Activated naive CD4-positive, alpha-beta T cell treated with anti-CD3 and anti-CD28 coated beads, Interleukin-2, amount 50 U/mL, for 24 hours (primary cell): Measurements from ENCODE around the gene LAMA5.

Source experiments
- H3K27ac Mint-ChIP-seq: one replicate; pipeline ENCODE4 v1.8.0; 2021; ENCODE audit warnings: mild to moderate bottlenecking, mixed read lengths
- H3K27me3 Mint-ChIP-seq: one replicate; pipeline ENCODE4 v1.8.0; 2021; ENCODE audit warnings: mixed read lengths
- H3K36me3 Mint-ChIP-seq: one replicate; pipeline ENCODE4 v1.8.0; 2021; ENCODE audit warnings: mixed read lengths
- H3K4me1 Mint-ChIP-seq: one replicate; pipeline ENCODE4 v1.8.0; 2021; ENCODE audit warnings: mixed read lengths
- H3K4me3 Mint-ChIP-seq: one replicate; pipeline ENCODE4 v1.8.0; 2021; ENCODE audit warnings: mild to moderate bottlenecking, mixed read lengths
- H3K9me3 Mint-ChIP-seq: one replicate; pipeline ENCODE4 v1.8.0; 2021; ENCODE audit warnings: mixed read lengths

The LAMA5 gene

DNA sequence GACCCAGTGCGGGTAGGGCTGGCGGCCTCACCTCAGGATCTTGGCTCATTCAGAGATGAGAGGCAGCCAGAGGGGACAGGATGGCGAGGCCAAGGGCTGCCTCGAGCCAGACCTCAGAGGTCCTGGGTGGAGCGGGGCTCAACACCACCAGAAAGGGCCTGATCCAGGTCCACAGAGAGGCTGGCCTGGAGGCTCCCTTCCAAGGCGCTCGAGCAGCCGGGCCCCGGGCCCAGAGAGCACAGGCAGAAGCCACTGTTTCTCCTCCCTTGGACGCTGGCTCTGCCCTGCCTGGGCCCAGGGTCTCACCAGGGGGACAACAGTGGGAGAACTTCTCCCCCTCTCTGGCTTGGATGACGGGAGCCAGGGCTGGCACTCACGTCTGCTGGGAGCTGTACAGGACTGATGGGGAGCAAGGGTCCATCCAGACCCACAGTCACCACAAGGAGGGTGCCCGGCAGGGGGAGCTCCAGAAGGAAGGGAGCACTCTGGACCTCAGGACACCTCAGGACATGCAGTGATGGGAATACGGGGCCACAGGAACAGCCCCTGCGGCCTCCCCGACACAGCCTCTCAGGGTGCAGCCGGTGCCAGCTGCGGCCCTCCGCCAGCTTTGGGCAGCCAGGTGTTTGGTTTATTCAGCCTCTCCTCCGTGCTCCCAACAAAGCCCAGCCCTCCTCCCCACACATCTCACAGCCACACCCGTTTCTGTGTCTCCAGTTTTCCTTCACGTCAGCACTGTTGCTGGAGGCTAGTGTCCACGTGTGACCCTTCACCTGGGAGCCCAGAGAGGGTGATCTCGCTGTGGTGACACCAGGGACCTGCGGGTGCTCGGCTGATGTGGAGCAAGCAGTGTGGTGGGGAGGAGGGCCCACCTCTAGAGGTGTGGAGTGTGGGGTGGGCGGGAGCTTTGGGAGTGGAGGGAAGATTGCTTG lies 28.5 kb upstream of the LAMA5 start:
- Mint-ChIP-seq H3K4me3 (no peak overlapping the region), H3K27me3 (no peaks in the 10 kb centered on the region), H3K4me1 (no peaks in the 10 kb centered on the region), H3K36me3 (no peaks in the 10 kb centered on the region), H3K27ac (no peak overlapping the region), H3K9me3 (no peaks in the 10 kb centered on the region)

GRCh38 chr20:62394248-62395245 lies 27.4 kb upstream of the LAMA5 start:
- no peaks in the 10 kb centered on the region for H3K27me3 Mint-ChIP-seq
- H3K27ac Mint-ChIP-seq, result no peak overlapping the region
- H3K9me3 Mint-ChIP-seq, result no peaks in the 10 kb centered on the region
- H3K4me3 Mint-ChIP-seq, result no peak overlapping the region
- H3K4me1 Mint-ChIP-seq, result peaks cover 5% of the 10 kb centered on the region
- H3K36me3 Mint-ChIP-seq, result peaks cover under 1% of the 10 kb centered on the region

- H3K36me3 Mint-ChIP-seq, result peaks cover 7% of the 10 kb centered on the region
- H3K4me1 Mint-ChIP-seq, result peaks cover 12% of the 10 kb centered on the region
- no peaks in the 10 kb centered on the region for H3K27me3 Mint-ChIP-seq
- no peak overlapping the region for H3K27ac Mint-ChIP-seq
- H3K9me3 Mint-ChIP-seq, result no peaks in the 10 kb centered on the region
- no peak overlapping the region for H3K4me3 Mint-ChIP-seq
Observed at GRCh38 chr20:62393830-62394229, 26.7 kb upstream of the LAMA5 start.

DNA sequence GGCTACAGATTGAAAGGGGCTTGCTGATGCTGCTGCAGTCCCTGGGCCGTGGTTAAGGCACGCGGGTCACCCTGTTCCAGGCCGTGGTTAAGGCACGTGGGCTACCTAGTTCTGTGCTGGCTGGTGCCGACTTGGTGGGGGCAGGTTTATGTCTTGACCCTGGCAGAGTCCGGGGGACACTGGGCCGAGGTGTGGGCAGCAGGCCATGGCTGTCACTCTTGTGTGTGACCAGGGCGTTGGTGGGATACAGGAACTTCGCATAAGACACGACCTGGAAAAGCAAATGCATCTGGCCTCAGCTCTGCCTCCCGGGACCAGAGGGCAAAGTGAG lies 26.2 kb upstream of the LAMA5 start:
- Mint-ChIP-seq H3K4me3 (no peak overlapping the region), H3K36me3 (peaks cover 10% of the 10 kb centered on the region), H3K27me3 (no peaks in the 10 kb centered on the region), H3K9me3 (no peaks in the 10 kb centered on the region), H3K4me1 (peaks cover 17% of the 10 kb centered on the region), H3K27ac (no peak overlapping the region)

DNA sequence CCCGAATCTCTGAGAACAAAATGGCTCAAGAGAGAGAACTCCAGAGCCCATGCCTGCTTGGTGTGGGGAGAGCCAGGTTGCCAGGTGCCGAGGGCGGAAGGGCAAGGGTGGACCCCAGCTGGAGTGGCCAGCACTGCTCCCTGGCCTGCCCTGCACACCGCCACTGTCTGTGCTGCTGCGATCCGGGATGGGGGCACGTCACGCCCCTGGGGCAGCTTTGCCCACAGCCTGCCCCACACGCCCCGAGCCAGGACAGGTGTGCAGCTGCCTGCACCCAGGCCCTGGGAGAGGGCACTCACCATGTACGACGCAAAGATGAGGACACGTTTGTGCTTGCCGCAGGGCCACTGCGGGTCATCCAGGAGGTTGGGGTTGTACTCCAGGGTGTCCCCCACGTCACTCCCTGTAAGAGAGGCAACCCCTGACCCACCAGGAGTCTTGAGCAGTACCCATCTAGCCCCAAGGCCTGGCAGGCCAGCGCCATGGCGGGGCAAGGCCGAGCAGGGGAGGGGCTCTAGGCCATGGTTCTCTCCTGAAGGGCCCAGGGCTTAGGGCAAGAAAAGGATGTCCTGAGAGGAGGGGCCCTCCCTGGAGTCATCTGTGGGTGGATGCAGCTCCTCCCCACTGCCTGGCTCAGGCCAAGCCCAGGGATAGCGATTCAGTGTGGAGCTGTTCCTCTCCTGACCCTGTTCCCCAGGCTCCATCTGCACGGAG lies 25.7 kb upstream of the LAMA5 start:
- no peak overlapping the region for H3K27ac Mint-ChIP-seq
- H3K27me3 Mint-ChIP-seq, result no peaks in the 10 kb centered on the region
- H3K9me3 Mint-ChIP-seq, result no peaks in the 10 kb centered on the region
- peaks cover 15% of the 10 kb centered on the region for H3K36me3 Mint-ChIP-seq
- H3K4me1 Mint-ChIP-seq, result peaks cover 23% of the 10 kb centered on the region
- no peak overlapping the region for H3K4me3 Mint-ChIP-seq

GRCh38 chr20:62392077-62392418 lies 24.9 kb upstream of the LAMA5 start:
- H3K4me3 Mint-ChIP-seq, result no peak overlapping the region
- peak overlapping the region; percentile 35 for H3K27ac Mint-ChIP-seq
- H3K9me3 Mint-ChIP-seq, result no peaks in the 10 kb centered on the region
- no peaks in the 10 kb centered on the region for H3K27me3 Mint-ChIP-seq
- H3K4me1 Mint-ChIP-seq, result peaks cover 26% of the 10 kb centered on the region
- H3K36me3 Mint-ChIP-seq, result peaks cover 17% of the 10 kb centered on the region

DNA sequence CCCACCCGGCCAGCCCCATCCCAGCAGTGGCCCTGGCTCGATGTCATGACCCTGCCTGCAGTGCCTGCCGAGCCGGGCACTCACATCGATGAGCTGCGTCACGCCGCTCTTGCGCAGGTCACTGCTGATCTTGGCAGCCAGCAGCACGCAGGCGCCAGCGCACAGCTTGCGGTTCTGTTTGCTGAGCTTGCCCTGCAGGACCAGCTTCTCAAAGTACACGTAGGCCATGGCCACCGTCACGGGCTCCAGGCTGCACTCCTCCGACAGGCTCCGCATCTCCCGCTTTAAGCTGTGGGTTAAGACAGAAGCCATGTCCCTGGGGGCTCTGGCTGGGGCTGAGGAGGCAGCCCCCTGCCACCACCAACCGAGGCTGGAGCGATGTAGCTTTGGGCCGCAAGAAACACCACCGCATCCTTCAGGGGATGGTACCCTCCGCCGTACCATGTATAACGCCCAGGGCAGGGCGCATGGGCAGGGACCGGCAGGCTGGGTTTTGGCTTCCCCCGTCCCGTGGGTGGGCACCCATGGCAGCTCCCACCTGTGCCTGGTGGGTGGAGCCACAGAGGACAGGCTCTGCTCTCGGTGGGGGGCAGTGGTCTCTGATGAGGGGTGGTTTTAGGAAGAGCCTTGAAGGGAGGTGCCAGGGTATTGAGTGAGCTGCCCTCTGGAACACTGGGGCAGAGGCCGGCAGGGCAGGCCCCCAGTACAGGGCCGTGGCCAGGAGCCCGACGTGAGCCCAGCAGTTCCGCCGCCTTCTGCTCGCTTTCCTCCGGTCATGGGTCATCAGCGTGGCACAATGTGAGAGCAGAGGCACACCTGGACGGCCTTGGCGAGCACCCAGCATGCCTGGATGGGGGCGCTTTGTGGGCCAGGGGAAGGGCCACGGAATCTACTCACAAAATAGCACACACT lies 24.3 kb upstream of the LAMA5 start:
- Mint-ChIP-seq H3K27ac (peak overlapping the region; percentile 35), H3K4me3 (no peak overlapping the region), H3K27me3 (no peaks in the 10 kb centered on the region), H3K36me3 (peaks cover 17% of the 10 kb centered on the region), H3K9me3 (no peaks in the 10 kb centered on the region), H3K4me1 (peaks cover 26% of the 10 kb centered on the region)

GRCh38 chr20:62390317-62391164 lies 23.4 kb upstream of the LAMA5 start:
- no peaks in the 10 kb centered on the region for H3K9me3 Mint-ChIP-seq
- H3K27me3 Mint-ChIP-seq, result no peaks in the 10 kb centered on the region
- no peak overlapping the region for H3K4me3 Mint-ChIP-seq
- H3K27ac Mint-ChIP-seq, result peak overlapping the region; percentile 72
- H3K4me1 Mint-ChIP-seq, result peaks cover 33% of the 10 kb centered on the region
- H3K36me3 Mint-ChIP-seq, result peaks cover 17% of the 10 kb centered on the region

GRCh38 chr20:62389601-62390087 lies 22.5 kb upstream of the LAMA5 start:
- Mint-ChIP-seq H3K27me3 (no peaks in the 10 kb centered on the region), H3K36me3 (peaks cover 17% of the 10 kb centered on the region), H3K4me1 (peaks cover 40% of the 10 kb centered on the region), H3K27ac (peak overlapping the region; percentile 86), H3K9me3 (no peaks in the 10 kb centered on the region), H3K4me3 (no peak overlapping the region)

DNA sequence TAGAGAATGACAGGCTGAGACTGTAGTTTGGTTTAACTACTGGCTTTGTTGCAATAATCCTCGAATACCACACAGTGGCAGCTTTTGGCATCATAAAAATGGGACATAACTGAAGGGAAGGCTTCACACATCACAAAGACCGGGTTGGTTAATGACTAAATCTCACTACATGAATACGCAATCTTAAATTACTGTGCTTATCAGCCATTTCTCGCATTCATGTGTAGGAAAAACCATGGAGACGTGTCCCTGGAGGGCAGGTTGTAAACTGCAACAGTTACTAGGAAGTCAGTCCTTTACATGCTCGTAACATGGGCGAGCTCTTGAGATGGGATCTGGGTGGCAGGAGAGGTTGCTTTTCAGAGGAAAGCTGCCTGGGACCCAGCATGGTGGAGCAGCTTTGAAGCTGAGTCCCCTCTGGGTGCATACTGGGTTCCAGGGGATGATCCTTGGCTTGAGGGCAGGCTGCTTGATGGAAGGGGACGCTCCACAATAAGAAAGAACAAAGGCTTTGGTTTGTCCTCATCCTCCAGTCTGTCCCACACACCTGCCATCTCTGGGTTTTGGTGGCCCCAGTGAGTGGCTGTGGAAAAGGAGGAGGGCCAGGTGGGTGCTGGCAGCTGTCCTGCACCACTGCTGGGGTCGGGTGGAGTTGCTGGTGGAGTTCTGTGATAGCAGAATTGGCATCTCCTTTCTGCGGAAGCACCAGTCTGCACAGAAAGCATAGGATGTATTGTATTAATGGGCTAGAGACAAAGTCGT lies 21.9 kb upstream of the LAMA5 start:
- H3K4me1 Mint-ChIP-seq, result peaks cover 45% of the 10 kb centered on the region
- H3K4me3 Mint-ChIP-seq, result peak overlapping the region; percentile 96
- H3K27me3 Mint-ChIP-seq, result no peaks in the 10 kb centered on the region
- no peaks in the 10 kb centered on the region for H3K9me3 Mint-ChIP-seq
- H3K36me3 Mint-ChIP-seq, result peaks cover 17% of the 10 kb centered on the region
- peak overlapping the region; percentile 94 for H3K27ac Mint-ChIP-seq

GRCh38 chr20:62387933-62388635 lies 21.0 kb upstream of the LAMA5 start:
- Mint-ChIP-seq H3K36me3 (peaks cover 17% of the 10 kb centered on the region), H3K27me3 (no peaks in the 10 kb centered on the region), H3K4me1 (peaks cover 50% of the 10 kb centered on the region)

DNA sequence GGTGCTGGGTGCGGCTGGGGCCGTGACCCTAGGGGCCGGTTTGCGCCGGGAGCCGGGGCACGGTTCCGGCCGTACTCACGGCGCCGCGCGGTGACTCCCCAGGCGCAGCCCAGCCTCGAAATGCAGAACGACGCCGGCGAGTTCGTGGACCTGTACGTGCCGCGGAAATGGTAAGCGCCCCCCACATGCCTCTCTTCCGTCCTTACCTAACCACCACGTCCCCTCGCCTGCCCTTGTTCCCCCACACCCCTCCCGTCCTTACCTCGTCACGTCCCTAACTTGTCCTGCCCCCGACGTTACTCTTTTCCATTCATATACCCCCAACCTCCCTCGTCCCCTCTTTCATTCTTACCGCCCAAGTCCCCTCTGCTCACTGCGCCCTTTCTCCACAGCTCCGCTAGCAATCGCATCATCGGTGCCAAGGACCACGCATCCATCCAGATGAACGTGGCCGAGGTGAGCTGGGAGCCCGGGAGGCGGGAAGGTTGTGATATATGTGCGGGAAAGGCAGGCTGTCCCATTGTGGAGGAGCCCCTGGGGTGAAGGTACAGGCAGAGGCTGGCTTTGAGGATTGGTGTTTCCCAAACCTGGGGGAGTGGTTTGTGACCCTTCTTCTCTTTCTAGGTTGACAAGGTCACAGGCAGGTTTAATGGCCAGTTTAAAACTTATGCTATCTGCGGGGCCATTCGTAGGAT lies 20.3 kb upstream of the LAMA5 start:
- peaks cover 19% of the 10 kb centered on the region for H3K36me3 Mint-ChIP-seq
- no peaks in the 10 kb centered on the region for H3K9me3 Mint-ChIP-seq
- peak overlapping the region; percentile 96 for H3K4me3 Mint-ChIP-seq
- H3K27me3 Mint-ChIP-seq, result no peaks in the 10 kb centered on the region
- H3K27ac Mint-ChIP-seq, result peak overlapping the region; percentile 94
- peaks cover 55% of the 10 kb centered on the region for H3K4me1 Mint-ChIP-seq

More at GRCh38 chr20:62387933-62388635, 21.0 kb upstream of the LAMA5 start:
- H3K4me3 Mint-ChIP-seq, result peak overlapping the region; percentile 96
- H3K27ac Mint-ChIP-seq, result peak overlapping the region; percentile 94
- H3K9me3 Mint-ChIP-seq, result no peaks in the 10 kb centered on the region
